OCI-LY1 (cell line): ENCODE data around the gene NOS3.

Source experiments
- H2AFZ ChIP-seq: fragments of 200-600 bp; sonication (generic), shearing (Covaris generic); 2 replicates; pipeline ENCODE4 v1.6.0; 2014; ENCODE audit warnings: antibody characterized with exemption, mild to moderate bottlenecking, low read length
- H3F3A ChIP-seq: fragments of 200-600 bp; sonication (generic), shearing (Covaris generic); 2 replicates; pipeline ENCODE4 v1.6.0; 2014; ENCODE audit warnings: mild to moderate bottlenecking, antibody characterized with exemption, low read length, moderate library complexity; ENCODE audit not compliant: insufficient read depth
- H3K27ac ChIP-seq: fragments of 200-600 bp; sonication (generic); 2 replicates; pipeline ENCODE4 v1.5.1; 2014; ENCODE audit warnings: low read length, mixed run types, mild to moderate bottlenecking, low read depth; ENCODE audit not compliant: poor library complexity, severe bottlenecking
- H3K27me3 ChIP-seq: fragments of 200-600 bp; sonication (generic); 2 replicates; pipeline ENCODE4 v1.6.0; 2014; ENCODE audit warnings: antibody characterized with exemption, mild to moderate bottlenecking, low read length, moderate library complexity; ENCODE audit not compliant: insufficient read depth
- H3K36me3 ChIP-seq: fragments of 200-600 bp; sonication (generic); 2 replicates; pipeline ENCODE4 v1.6.1; 2014; ENCODE audit warnings: mild to moderate bottlenecking, antibody characterized with exemption, low read length, moderate library complexity, mixed read lengths; ENCODE audit not compliant: insufficient read depth
- H3K4me1 ChIP-seq: fragments of 200-600 bp; sonication (generic); 2 replicates; pipeline ENCODE4 v1.5.1; 2014; ENCODE audit warnings: mild to moderate bottlenecking, low read length, moderate library complexity; ENCODE audit not compliant: insufficient read depth, severe bottlenecking
- H3K4me2 ChIP-seq: fragments of 200-600 bp; sonication (generic), shearing (Covaris generic); 2 replicates; pipeline ENCODE4 v1.6.1; 2014; ENCODE audit warnings: low read length
- H3K4me3 ChIP-seq: fragments of 200-600 bp; sonication (generic); 2 replicates; pipeline ENCODE4 v1.5.1; 2014; ENCODE audit warnings: low read length, low read depth, mild to moderate bottlenecking, mixed read lengths; ENCODE audit not compliant: poor library complexity, severe bottlenecking
- H3K79me2 ChIP-seq: fragments of 200-600 bp; shearing (Covaris generic); 2 replicates; pipeline ENCODE4 v1.6.1; 2016; ENCODE audit warnings: mixed run types, low read length, mixed read lengths; ENCODE audit not compliant: insufficient read depth
- H3K9ac ChIP-seq: fragments of 200-600 bp; sonication (generic), shearing (Covaris generic); 2 replicates; pipeline ENCODE4 v1.6.1; 2014; ENCODE audit warnings: mild to moderate bottlenecking, low read length, mixed read lengths
- H3K9me2 ChIP-seq: fragments of 200-600 bp; sonication (generic), shearing (Covaris generic); 2 replicates; pipeline ENCODE4 v1.6.1; 2014; ENCODE audit warnings: low read depth, mild to moderate bottlenecking, low read length, mixed read lengths
- H3K9me3 ChIP-seq: fragments of 200-600 bp; shearing (Covaris generic); 2 replicates; pipeline ENCODE4 v1.6.1; 2014; ENCODE audit warnings: low read length, mixed read lengths
- H4K20me1 ChIP-seq: fragments of 200-600 bp; sonication (generic), shearing (Covaris generic); 2 replicates; pipeline ENCODE4 v1.6.0; 2016; ENCODE audit warnings: mild to moderate bottlenecking, low read length; ENCODE audit not compliant: insufficient read depth
- EZH2 ChIP-seq: fragments of 200-600 bp; sonication (generic), shearing (Covaris generic); IDR thresholded peaks from 2 replicates; pipeline ENCODE4 v1.8.0; 2017; ENCODE audit warnings: borderline replicate concordance, mixed run types, mild to moderate bottlenecking, antibody characterized with exemption, low read length, moderate library complexity, mixed read lengths
- TF ChIP-seq, protein P1 (sequence below): fragments of 200-600 bp; sonication (generic), shearing (Covaris generic); IDR thresholded peaks from 2 replicates; pipeline ENCODE4 v1.5.1; 2017; ENCODE audit warnings: mild to moderate bottlenecking, antibody characterized with exemption, low read length, moderate library complexity, mixed read lengths

NOS3 gene

DNA sequence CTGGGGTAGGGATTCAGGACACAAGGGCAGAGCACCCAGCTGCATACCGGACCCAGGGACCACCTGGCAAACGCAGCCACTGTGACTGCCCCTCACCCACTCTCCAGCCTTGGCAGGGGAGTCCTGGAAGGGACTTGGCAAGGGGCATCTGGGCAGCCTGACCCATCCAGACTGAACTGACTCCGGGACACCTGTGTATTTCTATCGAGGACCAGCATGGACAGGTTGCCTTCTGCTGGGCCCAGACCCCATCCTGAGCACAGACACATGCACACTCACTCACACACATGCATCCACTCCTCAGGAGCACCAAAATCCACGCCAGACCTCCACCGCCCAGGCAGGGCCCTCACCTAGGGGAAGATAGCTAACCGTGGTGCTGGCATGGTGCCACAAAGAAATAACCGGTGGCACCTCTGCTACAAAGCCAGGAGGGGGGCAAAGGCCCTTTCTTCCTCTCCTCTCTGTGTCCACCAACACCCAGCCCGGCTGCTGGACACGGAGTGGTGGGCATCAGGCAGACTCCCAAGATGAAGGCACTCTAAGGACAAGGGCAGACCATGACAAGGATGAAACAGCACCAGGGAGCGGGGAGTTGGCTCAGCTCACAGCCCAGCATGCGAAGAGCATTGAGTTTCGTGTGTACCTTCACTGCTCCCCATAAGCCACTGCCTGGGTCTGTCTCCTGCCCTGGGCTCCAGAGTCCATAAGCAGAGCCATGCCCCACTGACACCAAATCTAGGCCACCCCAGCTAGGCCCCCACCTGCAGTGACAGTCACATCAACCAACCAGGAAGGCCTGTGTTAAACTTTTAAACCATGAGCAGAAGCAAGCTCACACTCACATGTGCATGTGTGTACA, 48.0 kb upstream of the NOS3 start:
- Histone ChIP-seq H3K27me3 (0 out of 2 replicates have a peak, but pooled peaks cover 7% of the 10 kb centered on the region), H4K20me1 (no peaks in the 10 kb centered on the region), H3K4me3 (no peak overlapping the region), H3K4me1 (peaks cover 10% of the 10 kb centered on the region), H3K9ac (no peak overlapping the region), H3K27ac (no peak overlapping the region), H3K9me3 (no peaks in the 10 kb centered on the region), H3K36me3 (no peaks in the 10 kb centered on the region), H3K9me2 (no peaks in the 10 kb centered on the region), H3K4me2 (no peak overlapping the region), H3F3A (no peaks in the 10 kb centered on the region), H2AFZ (no peak overlapping the region), H3K79me2 (no peaks in the 10 kb centered on the region)
- no peak for TF ChIP-seq EZH2
- TF ChIP-seq, protein P1, sequence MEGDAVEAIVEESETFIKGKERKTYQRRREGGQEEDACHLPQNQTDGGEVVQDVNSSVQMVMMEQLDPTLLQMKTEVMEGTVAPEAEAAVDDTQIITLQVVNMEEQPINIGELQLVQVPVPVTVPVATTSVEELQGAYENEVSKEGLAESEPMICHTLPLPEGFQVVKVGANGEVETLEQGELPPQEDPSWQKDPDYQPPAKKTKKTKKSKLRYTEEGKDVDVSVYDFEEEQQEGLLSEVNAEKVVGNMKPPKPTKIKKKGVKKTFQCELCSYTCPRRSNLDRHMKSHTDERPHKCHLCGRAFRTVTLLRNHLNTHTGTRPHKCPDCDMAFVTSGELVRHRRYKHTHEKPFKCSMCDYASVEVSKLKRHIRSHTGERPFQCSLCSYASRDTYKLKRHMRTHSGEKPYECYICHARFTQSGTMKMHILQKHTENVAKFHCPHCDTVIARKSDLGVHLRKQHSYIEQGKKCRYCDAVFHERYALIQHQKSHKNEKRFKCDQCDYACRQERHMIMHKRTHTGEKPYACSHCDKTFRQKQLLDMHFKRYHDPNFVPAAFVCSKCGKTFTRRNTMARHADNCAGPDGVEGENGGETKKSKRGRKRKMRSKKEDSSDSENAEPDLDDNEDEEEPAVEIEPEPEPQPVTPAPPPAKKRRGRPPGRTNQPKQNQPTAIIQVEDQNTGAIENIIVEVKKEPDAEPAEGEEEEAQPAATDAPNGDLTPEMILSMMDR: no peak

- H3K9me2 ChIP-seq: no peaks in the 10 kb centered on the region
- no peak for TF ChIP-seq EZH2
- TF ChIP-seq, protein P1: no peak
Measured at GRCh38 chr7:150943453-150943814, 47.4 kb upstream of the NOS3 start.

DNA sequence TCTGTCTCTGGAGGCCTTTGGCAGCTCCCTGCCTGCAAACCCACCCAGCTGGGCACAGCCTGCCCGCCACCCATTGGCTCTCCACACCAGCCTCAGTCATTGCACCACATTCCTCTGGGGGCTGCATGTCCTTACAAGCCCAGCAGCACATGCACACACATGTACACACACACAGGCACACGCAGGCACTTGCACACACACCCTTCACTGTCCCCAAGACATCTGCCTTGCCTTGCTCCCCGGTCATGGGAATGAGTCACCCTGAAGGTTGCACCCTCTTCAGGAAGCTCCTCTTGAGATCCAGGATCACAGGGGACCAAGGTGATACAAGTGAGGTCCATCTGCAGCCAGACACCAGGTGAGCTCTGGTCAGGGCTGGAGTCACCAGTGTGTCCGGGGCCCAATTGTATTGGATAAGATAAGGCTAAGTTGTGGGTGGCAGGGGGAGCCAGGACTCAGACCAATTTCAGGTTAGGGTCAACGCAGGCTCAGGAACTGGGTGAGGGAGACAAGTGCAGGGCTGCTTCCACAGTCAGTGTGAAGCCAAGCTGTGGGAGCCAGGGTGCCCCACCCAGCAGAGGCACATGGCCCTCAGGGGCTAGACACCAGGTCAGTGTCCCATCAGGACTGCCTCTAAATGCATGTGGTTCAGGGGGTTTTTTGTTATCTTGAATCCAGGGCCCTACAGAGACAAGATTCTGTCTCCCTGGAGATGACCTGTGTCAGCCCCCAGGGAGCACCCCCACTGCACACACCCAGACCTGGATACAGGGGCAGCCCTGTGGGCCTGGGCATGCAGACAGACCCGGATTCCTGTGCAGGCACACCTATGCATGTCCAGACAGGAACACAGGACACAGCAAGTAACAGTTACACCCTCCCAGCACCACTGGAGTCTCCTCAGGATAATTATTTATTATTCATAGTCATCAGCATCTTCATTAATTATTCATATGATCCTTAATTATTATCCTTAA, 46.5 kb upstream of the NOS3 start:
- no peaks in the 10 kb centered on the region for H3K79me2 ChIP-seq
- H3K9ac ChIP-seq: no peak overlapping the region
- no peaks in the 10 kb centered on the region for H3K36me3 ChIP-seq
- H3K4me1 ChIP-seq: peaks cover 10% of the 10 kb centered on the region
- H3K27ac ChIP-seq: no peak overlapping the region
- no peak overlapping the region for H2AFZ ChIP-seq
- no peaks in the 10 kb centered on the region for H3K9me2 ChIP-seq
- TF ChIP-seq EZH2: no peak
- TF ChIP-seq, protein P1: no peak
- 0 out of 2 replicates have a peak, but pooled peaks cover 7% of the 10 kb centered on the region for H3K27me3 ChIP-seq
- H3K9me3 ChIP-seq: no peaks in the 10 kb centered on the region
- H3K4me3 ChIP-seq: no peak overlapping the region
- no peaks in the 10 kb centered on the region for H3F3A ChIP-seq
- no peak overlapping the region for H3K4me2 ChIP-seq
- H4K20me1 ChIP-seq: no peaks in the 10 kb centered on the region

More at GRCh38 chr7:150943453-150943814, 47.4 kb upstream of the NOS3 start:
- no peaks in the 10 kb centered on the region for H3K36me3 ChIP-seq
- H2AFZ ChIP-seq: no peak overlapping the region
- H3F3A ChIP-seq: no peaks in the 10 kb centered on the region
- H3K9ac ChIP-seq: no peak overlapping the region
- H3K4me3 ChIP-seq: no peak overlapping the region
- H3K27me3 ChIP-seq: 0 out of 2 replicates have a peak, but pooled peaks cover 7% of the 10 kb centered on the region
- H3K4me2 ChIP-seq: no peak overlapping the region
- H3K79me2 ChIP-seq: no peaks in the 10 kb centered on the region
- peaks cover 10% of the 10 kb centered on the region for H3K4me1 ChIP-seq
- no peaks in the 10 kb centered on the region for H3K9me3 ChIP-seq
- no peak overlapping the region for H3K27ac ChIP-seq
- H4K20me1 ChIP-seq: no peaks in the 10 kb centered on the region
